WTC11 (cell line): ENCODE data around the gene MYO9A. TPM values are rescaled to one million over a fixed set of nuclear protein-coding genes. Genes with fewer than 3 reads are reported as not detected.

ENCODE experiments used
- ATAC-seq: fragments of 200-7000 bp; cut with Tn5 transposase; 2 replicates; pipeline ENCODE4 v1.10.0; 2021; ENCODE audit warnings: mild to moderate bottlenecking, moderate library complexity
- CTCF ChIA-PET: fragments of 300-600 bp; sonication (Branson Sonifier 250); formaldehyde crosslinking; loops from one replicate; lab custom pipeline; 2021; ENCODE audit warnings: antibody characterized with exemption; lab: Charles Lee
- POLR2A ChIA-PET: fragments of 350-600 bp; sonication (Branson Sonifier 250); formaldehyde crosslinking; loops from one replicate; lab custom pipeline; 2021; ENCODE audit warnings: antibody characterized with exemption; lab: Charles Lee
- DNase-seq: peaks from one replicate; pipeline ENCODE4 v3.0.0; 2021; ENCODE audit warnings: low spot score
- H3K27ac Mint-ChIP-seq: 2 replicates; pipeline ENCODE4 v1.8.0; 2021; ENCODE audit warnings: mixed read lengths
- H3K27me3 Mint-ChIP-seq: 2 replicates; pipeline ENCODE4 v1.8.0; 2021; ENCODE audit warnings: low read depth, mild to moderate bottlenecking, moderate library complexity, mixed read lengths
- H3K36me3 Mint-ChIP-seq: 2 replicates; pipeline ENCODE4 v1.8.0; 2021; ENCODE audit warnings: mixed read lengths
- H3K4me1 Mint-ChIP-seq: 2 replicates; pipeline ENCODE4 v1.8.0; 2022; ENCODE audit warnings: mixed read lengths
- H3K4me3 Mint-ChIP-seq: 2 replicates; pipeline ENCODE4 v1.8.0; 2021; ENCODE audit warnings: mild to moderate bottlenecking, moderate library complexity, mixed read lengths
- H3K9me3 Mint-ChIP-seq: 2 replicates; pipeline ENCODE4 v1.8.0; 2021; ENCODE audit warnings: mixed read lengths
- AFF4 ChIP-seq: sonication (generic); formaldehyde crosslinking; IDR thresholded peaks from 2 replicates; pipeline ENCODE4 v1.8.1; 2023; ENCODE audit warnings: mild to moderate bottlenecking, missing genetic modification reagents, borderline replicate concordance
- CREM ChIP-seq: sonication (generic); formaldehyde crosslinking; IDR thresholded peaks from 2 replicates; pipeline ENCODE4 v1.8.1; 2022; ENCODE audit warnings: mild to moderate bottlenecking, missing genetic modification reagents, moderate library complexity
- FOXJ3 ChIP-seq: sonication (generic); formaldehyde crosslinking; IDR thresholded peaks from 2 replicates; pipeline ENCODE4 v1.9.0; 2021; ENCODE audit warnings: missing genetic modification reagents, mild to moderate bottlenecking, borderline replicate concordance
- IRF1 ChIP-seq: sonication (generic); formaldehyde crosslinking; IDR thresholded peaks from 2 replicates; pipeline ENCODE4 v1.8.0; 2023; ENCODE audit warnings: missing genetic modification reagents
- JAZF1 ChIP-seq: fragments of 250-450 bp; sonication (Bioruptor Pico); IDR thresholded peaks from 2 replicates; pipeline ENCODE4 v1.9.0; 2021; ENCODE audit warnings: moderate library complexity, mild to moderate bottlenecking, inconsistent platforms
- total RNA-seq: library from RNA; stranded (reverse); gene quantifications from 3 replicates; pipeline ENCODE4 v1.2.3, GENCODE V29; 2021
- TF ChIP-seq, protein P1 (sequence below): sonication (generic); formaldehyde crosslinking; IDR thresholded peaks from 2 replicates; pipeline ENCODE4 v1.8.0; 2023; ENCODE audit warnings: missing genetic modification reagents, mild to moderate bottlenecking, borderline replicate concordance
- TF ChIP-seq, protein P2 (sequence below): sonication (generic); formaldehyde crosslinking; IDR thresholded peaks from 2 replicates; pipeline ENCODE4 v1.8.0; 2022; ENCODE audit warnings: missing genetic modification reagents

The MYO9A gene
- total RNA-seq, 1 experiment from 2014 or later: 23.5 TPM

DNA sequence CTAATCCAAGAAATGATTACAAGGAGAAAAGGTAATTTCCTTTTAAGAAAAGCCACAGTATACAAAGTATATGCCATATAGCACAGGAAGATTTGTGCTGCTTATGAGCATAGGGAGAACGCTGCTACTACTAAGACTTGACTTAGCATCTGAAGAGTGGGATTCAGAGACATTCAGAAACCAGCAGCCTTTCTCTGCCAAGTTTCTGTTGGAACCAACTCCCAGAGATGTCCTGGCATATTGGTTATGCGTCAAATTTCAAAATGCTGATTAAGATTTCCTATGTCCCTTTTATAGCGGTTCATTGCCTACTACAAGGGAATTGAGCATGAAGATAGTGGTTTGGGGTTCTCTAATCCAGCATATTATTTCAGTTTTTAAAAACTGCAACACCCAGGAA lies 302.6 kb downstream of the MYO9A start (continued):
- TF ChIP-seq JAZF1 (CRISPR knock-in tag): no peak

- TF ChIP-seq CREM (CRISPR knock-in tag) (no peak), IRF1 (CRISPR knock-in tag) (no peak), AFF4 (CRISPR knock-in tag) (no peak)
- TF ChIP-seq, protein P1, sequence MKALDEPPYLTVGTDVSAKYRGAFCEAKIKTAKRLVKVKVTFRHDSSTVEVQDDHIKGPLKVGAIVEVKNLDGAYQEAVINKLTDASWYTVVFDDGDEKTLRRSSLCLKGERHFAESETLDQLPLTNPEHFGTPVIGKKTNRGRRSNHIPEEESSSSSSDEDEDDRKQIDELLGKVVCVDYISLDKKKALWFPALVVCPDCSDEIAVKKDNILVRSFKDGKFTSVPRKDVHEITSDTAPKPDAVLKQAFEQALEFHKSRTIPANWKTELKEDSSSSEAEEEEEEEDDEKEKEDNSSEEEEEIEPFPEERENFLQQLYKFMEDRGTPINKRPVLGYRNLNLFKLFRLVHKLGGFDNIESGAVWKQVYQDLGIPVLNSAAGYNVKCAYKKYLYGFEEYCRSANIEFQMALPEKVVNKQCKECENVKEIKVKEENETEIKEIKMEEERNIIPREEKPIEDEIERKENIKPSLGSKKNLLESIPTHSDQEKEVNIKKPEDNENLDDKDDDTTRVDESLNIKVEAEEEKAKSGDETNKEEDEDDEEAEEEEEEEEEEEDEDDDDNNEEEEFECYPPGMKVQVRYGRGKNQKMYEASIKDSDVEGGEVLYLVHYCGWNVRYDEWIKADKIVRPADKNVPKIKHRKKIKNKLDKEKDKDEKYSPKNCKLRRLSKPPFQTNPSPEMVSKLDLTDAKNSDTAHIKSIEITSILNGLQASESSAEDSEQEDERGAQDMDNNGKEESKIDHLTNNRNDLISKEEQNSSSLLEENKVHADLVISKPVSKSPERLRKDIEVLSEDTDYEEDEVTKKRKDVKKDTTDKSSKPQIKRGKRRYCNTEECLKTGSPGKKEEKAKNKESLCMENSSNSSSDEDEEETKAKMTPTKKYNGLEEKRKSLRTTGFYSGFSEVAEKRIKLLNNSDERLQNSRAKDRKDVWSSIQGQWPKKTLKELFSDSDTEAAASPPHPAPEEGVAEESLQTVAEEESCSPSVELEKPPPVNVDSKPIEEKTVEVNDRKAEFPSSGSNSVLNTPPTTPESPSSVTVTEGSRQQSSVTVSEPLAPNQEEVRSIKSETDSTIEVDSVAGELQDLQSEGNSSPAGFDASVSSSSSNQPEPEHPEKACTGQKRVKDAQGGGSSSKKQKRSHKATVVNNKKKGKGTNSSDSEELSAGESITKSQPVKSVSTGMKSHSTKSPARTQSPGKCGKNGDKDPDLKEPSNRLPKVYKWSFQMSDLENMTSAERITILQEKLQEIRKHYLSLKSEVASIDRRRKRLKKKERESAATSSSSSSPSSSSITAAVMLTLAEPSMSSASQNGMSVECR (CRISPR knock-in tag): no peak
- TF ChIP-seq, all 79 proteins: peak for 0
Measured at GRCh38 chr15:71813723-71814470, 304.1 kb downstream of the MYO9A start.

DNA sequence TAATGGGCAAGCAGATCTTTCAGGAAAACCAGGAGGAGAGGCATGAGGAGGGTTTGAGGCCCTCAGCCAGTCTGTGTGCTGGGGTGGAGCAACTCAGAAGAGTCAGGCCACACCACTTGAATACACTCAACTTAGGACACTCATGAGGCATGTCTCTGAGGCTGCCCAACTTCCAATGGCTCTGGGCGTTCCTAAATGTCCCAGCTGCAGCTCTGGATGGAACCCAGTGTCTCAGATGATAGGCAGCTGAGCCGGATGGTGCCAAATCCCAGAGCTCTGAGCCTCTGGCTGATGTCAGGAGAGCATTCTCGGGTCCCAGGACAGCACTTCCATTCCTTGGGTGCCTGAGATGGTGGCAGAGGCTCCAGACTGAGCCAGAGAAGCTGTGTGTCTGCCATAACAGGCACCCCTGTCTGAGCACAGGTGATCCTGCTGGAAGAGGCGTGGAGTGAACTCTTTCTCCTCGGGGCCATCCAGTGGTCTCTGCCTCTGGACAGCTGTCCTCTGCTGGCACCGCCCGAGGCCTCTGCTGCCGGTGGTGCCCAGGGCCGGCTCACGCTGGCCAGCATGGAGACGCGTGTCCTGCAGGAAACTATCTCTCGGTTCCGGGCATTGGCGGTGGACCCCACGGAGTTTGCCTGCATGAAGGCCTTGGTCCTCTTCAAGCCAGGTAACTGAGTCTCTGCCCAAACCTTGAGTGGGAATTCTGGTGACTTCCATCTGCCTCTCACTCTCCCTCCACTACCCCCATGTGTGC lies 304.8 kb downstream of the MYO9A start:
- CTCF ChIA-PET: interaction anchor here (0.6 kb wide), 1 partner anchor 984 kb away, joined by 3 read pairs; no protein-coding TSS in a partner anchor
- DNase-seq (no peak), ATAC-seq (no peak)
- Mint-ChIP-seq H3K36me3 (no peaks in the 10 kb centered on the region), H3K27ac (no peak overlapping the region), H3K9me3 (peaks cover 4% of the 10 kb centered on the region), H3K4me1 (peaks cover 10% of the 10 kb centered on the region), H3K27me3 (no peaks in the 10 kb centered on the region; the same call in 1 of the 2 replicates), H3K4me3 (no peak overlapping the region)
- POLR2A ChIA-PET: no interaction called here
- TF ChIP-seq FOXJ3 (CRISPR knock-in tag): no peak
- TF ChIP-seq, protein P2, sequence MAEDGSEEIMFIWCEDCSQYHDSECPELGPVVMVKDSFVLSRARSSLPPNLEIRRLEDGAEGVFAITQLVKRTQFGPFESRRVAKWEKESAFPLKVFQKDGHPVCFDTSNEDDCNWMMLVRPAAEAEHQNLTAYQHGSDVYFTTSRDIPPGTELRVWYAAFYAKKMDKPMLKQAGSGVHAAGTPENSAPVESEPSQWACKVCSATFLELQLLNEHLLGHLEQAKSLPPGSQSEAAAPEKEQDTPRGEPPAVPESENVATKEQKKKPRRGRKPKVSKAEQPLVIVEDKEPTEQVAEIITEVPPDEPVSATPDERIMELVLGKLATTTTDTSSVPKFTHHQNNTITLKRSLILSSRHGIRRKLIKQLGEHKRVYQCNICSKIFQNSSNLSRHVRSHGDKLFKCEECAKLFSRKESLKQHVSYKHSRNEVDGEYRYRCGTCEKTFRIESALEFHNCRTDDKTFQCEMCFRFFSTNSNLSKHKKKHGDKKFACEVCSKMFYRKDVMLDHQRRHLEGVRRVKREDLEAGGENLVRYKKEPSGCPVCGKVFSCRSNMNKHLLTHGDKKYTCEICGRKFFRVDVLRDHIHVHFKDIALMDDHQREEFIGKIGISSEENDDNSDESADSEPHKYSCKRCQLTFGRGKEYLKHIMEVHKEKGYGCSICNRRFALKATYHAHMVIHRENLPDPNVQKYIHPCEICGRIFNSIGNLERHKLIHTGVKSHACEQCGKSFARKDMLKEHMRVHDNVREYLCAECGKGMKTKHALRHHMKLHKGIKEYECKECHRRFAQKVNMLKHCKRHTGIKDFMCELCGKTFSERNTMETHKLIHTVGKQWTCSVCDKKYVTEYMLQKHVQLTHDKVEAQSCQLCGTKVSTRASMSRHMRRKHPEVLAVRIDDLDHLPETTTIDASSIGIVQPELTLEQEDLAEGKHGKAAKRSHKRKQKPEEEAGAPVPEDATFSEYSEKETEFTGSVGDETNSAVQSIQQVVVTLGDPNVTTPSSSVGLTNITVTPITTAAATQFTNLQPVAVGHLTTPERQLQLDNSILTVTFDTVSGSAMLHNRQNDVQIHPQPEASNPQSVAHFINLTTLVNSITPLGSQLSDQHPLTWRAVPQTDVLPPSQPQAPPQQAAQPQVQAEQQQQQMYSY (CRISPR knock-in tag): no peak

More at GRCh38 chr15:71813723-71814470, 304.1 kb downstream of the MYO9A start:
- ChIA-PET POLR2A (no interaction called here), CTCF (interaction anchor here (1.1 kb wide), 1 partner anchor 70 kb away, joined by 3 read pairs; no protein-coding TSS in a partner anchor)
- no peak for ATAC-seq
- no peak for DNase-seq
- Mint-ChIP-seq H3K27ac (no peak overlapping the region), H3K36me3 (no peaks in the 10 kb centered on the region), H3K4me3 (no peak overlapping the region), H3K27me3 (peaks cover 2% of the 10 kb centered on the region; the same call in 1 of the 2 replicates), H3K9me3 (peaks cover 8% of the 10 kb centered on the region), H3K4me1 (peaks cover 6% of the 10 kb centered on the region; the same call in 1 of the 2 replicates)
